ENCODE measurements around the gene CCBE1. TPM values are rescaled to one million over a fixed set of nuclear protein-coding genes. Genes with fewer than 3 reads are reported as not detected.
"Not testable (repeated sequence)": the region's sequence is repeated elsewhere in the genome, so short reads cannot be mapped to it uniquely, and the experiment has no call there.

CCBE1 gene
- total RNA-seq, 1 donor: under 0.01 TPM

DNA sequence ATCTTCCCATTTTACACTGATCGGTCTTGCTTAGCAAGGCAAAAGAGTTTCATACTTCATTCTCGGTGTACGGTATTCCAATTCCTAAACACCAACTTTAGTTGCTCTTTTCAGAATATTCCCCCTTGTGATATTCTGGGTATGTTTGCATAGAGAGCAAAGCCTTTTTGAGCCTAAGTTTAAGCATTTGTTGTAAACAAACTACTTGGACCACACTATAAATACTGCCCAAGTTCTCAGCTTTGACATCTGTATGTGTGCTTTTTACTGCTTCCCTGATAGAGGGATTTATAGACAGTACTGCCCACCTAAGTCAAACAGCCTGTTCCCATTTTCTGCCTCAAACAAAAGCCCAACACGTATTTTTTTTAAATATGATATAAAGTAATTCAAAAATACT lies 36.9 kb downstream of the CCBE1 start:
- Histone ChIP-seq H3K9me3 (ENCODE audit: low read depth, low read length) (no peaks in the 10 kb centered on the region), H3K27me3 (ENCODE audit: insufficient read depth, low read length) (no peaks in the 10 kb centered on the region), H3K4me3 (ENCODE audit: low read length) (no peak overlapping the region), H3K4me1 (ENCODE audit: insufficient read depth, low read length) (no peaks in the 10 kb centered on the region)

DNA sequence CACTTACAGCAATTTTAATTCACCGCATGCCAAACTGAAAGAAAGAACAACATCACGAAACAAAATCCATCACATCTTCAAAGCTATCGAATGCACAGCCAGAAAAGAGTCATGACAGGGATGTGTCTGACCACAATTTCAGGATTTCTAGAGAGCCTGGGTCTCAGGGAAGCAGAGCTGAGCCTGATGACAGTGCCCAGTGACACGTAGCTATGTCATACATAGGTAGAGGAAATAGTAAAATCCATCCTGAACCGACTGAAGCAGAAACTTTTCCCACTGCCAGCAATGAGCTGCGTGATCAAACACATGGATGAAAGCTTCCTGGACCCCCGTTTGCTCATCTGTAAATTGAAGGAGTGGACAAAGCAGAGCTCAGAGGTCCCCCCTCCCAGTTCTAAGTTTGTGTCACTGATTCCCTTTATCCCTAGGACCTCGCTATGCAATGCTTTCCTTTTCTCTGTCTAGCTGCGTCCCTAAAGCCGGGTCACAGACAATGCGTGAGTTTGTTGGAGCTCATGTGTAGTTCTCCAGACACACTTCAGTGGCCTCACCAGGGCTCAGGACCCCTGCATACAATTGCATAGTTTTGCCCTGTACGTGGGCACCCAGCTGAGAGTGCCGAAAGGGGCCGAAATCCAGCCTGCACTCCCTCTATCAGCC lies 37.6 kb downstream of the CCBE1 start:
- Histone ChIP-seq H3K27me3 (ENCODE audit: insufficient read depth, low read length) (no peaks in the 10 kb centered on the region), H3K4me3 (ENCODE audit: low read length) (no peak overlapping the region), H3K9me3 (ENCODE audit: low read depth, low read length) (no peaks in the 10 kb centered on the region), H3K4me1 (ENCODE audit: insufficient read depth, low read length) (no peaks in the 10 kb centered on the region)

DNA sequence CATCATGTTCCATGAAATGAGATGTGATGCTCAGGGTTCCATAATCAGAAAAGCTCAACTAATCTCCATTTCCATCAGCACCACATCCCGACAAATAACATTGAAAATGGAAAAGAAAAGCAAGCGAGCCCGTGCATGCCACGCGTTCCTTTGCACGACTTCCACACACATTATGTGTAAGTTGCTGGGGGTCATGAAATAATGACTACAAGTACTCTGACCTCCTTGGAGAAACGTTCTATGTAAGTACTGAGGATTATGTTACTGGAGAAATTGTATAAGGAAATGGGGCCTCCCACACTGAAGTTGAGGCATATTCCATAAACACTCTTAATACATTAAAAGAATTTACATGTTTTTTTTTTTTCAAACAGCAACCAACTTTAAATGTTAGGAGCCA lies 38.3 kb downstream of the CCBE1 start:
- H3K4me1 ChIP-seq (ENCODE audit: insufficient read depth, low read length): no peaks in the 10 kb centered on the region
- H3K4me3 ChIP-seq (ENCODE audit: low read length): no peak overlapping the region
- no peaks in the 10 kb centered on the region for H3K9me3 ChIP-seq (ENCODE audit: low read depth, low read length)
- no peaks in the 10 kb centered on the region for H3K27me3 ChIP-seq (ENCODE audit: insufficient read depth, low read length)

DNA sequence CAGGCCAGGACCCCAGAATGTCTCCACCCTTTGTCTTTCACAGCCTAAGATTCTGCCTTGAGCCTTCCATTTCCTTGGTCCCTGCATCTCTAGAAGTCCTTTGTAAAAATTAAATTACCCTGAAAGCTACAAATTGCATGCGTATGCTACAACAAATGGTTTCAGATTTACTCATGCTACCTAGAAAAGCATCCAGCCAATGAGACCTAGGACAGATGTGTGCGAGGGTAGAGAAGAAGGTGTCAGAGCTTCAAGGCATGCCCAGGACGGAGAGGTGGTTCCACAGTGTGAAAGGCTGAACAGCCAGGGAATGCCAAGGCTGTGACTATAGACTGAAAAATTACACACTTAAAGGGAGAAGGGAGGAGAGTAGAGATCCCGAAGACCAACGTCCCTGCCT lies 40.2 kb downstream of the CCBE1 start:
- no peak overlapping the region for H3K4me3 ChIP-seq (ENCODE audit: low read length)
- H3K27me3 ChIP-seq (ENCODE audit: insufficient read depth, low read length): no peaks in the 10 kb centered on the region
- H3K4me1 ChIP-seq (ENCODE audit: insufficient read depth, low read length): no peaks in the 10 kb centered on the region
- H3K9me3 ChIP-seq (ENCODE audit: low read depth, low read length): no peaks in the 10 kb centered on the region

DNA sequence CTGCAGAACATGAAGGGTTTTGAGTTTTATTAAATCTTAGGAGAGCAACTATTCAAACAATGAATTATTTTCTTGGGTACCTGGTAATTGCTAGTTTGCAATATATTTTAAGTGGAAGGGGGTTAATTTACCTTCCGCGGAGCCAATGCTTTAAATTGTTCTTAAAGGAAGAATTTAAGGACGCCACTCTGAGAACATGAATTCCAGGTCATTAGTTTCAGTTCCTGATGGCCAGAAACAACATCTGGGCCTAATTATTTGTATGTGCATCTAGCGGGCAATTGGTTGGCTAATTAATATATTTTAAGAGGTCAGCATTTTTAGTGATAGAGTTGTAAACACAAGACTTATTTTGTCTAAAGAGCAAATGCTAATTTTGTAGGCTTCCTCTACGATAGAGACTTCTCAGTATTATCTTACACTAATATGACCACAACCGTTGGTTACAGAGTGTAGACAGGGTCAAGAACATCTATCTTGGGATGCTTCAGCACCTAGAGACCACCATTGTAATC lies 40.8 kb downstream of the CCBE1 start:
- Histone ChIP-seq H3K4me3 (ENCODE audit: low read length) (no peak overlapping the region), H3K27me3 (ENCODE audit: insufficient read depth, low read length) (no peaks in the 10 kb centered on the region), H3K9me3 (ENCODE audit: low read depth, low read length) (no peaks in the 10 kb centered on the region), H3K4me1 (ENCODE audit: insufficient read depth, low read length) (no peaks in the 10 kb centered on the region)

DNA sequence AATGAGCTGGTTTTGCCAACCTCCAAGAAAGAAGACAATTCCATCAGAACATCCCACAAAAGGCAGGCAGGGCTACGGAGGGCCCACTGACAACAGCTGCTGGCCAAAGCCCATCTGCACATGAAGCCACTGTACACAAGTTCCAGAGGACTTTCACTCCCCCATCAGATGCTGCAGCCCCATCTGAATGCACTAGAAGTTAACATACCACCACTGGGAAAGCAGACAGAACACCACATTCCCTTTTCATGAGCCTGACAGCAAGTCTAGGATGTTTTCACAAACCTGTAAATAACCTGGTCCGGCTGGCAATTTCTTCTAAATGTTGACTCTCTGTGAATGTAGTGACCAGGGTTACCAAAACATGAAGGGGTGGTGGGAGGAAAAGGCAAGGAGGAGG lies 41.5 kb downstream of the CCBE1 start:
- Histone ChIP-seq H3K9me3 (ENCODE audit: low read depth, low read length) (no peaks in the 10 kb centered on the region), H3K4me3 (ENCODE audit: low read length) (no peak overlapping the region), H3K27me3 (ENCODE audit: insufficient read depth, low read length) (no peaks in the 10 kb centered on the region), H3K4me1 (ENCODE audit: insufficient read depth, low read length) (no peaks in the 10 kb centered on the region)

DNA sequence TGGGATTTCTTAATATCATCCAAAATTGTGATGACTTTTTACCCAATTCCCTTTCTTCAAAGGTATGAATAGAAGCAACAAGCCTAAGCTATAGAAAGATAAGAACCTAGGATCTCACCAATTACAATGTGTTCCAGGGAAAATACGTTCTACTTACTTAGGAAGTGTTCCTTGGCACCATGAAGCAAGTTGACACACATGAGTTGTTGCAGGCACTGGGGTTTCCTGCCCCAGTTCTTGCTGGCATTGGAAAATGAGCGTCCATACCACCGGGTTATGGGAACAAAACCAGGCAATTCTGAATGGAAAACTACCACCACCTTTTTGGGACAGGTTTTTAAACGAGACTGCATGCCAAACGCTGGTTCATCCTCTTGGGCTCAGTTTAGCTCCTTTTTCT lies 46.2 kb downstream of the CCBE1 start:
- no peaks in the 10 kb centered on the region for H3K4me1 ChIP-seq (ENCODE audit: insufficient read depth, low read length)
- no peak overlapping the region for H3K4me3 ChIP-seq (ENCODE audit: low read length)
- no peaks in the 10 kb centered on the region for H3K9me3 ChIP-seq (ENCODE audit: low read depth, low read length)
- H3K27me3 ChIP-seq (ENCODE audit: insufficient read depth, low read length): no peaks in the 10 kb centered on the region

DNA sequence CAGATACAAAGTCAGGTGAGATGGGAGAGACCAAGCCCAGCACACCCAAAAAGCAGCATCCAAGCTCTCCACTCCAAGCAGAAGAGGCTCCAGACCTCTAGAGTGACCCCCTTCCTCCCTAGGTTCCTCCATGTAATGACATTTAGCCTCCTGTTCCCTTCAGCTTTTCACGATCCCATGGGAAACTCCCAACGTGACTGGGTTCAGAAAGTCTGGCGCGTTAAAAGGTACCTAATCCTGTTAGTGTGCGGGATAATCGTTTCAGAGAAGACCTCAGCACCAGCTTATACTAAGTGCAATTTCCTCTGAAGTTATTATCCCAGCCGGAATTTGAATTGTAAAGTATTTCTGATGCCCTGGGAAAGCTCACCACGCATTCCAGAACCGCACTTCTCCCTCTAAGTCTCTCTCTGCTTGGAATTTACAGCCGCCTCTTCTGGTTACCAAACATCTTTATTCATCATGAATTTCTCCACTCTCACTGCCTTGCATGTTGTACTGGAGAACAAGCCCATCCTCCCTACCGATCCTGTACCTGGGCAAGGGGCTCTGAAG lies 46.9 kb downstream of the CCBE1 start:
- Histone ChIP-seq H3K4me1 (ENCODE audit: insufficient read depth, low read length) (no peaks in the 10 kb centered on the region), H3K27me3 (ENCODE audit: insufficient read depth, low read length) (no peaks in the 10 kb centered on the region), H3K4me3 (ENCODE audit: low read length) (no peak overlapping the region), H3K9me3 (ENCODE audit: low read depth, low read length) (no peaks in the 10 kb centered on the region)

DNA sequence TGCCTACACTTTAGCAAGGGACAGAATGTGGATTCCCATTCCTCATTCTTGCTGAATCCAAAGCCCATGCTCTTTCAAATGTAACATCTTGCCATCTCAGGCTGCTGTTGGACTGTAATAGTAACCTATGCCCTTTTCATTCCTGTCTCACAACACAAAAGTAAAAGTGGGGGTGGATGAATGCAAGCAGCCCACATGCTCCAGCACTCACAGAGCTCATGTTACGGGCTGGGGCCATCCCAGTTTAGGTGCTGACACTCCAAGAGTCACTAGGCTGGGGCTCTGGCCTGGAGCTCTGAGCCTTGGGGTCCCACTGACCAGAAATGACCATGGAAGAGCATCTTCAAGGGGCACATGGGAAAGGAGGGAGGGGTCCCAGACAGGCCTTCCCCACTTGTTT lies 47.6 kb downstream of the CCBE1 start:
- H3K4me3 ChIP-seq (ENCODE audit: low read length): no peak overlapping the region
- H3K9me3 ChIP-seq (ENCODE audit: low read depth, low read length): no peaks in the 10 kb centered on the region
- no peaks in the 10 kb centered on the region for H3K4me1 ChIP-seq (ENCODE audit: insufficient read depth, low read length)
- H3K27me3 ChIP-seq (ENCODE audit: insufficient read depth, low read length): no peaks in the 10 kb centered on the region

DNA sequence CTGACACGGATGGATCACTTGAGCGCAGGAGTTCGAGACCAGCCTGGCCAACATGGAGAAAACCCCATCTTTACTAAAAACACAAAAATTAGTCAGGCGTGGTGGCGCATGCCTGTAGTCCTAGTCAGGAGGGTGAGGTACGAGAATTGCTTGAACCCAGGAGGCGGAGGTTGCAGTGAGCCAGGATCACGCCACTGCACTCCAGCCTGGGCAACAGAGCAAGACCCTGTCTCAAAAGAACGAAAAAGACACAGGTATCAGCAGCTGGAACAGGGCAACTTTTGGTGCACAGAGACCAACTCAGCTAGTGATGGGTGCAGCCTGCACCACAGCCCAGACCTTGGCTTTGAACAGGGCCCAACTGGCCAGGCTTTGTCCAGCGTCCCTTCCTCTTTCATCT lies 48.8 kb downstream of the CCBE1 start:
- not testable (repeated sequence) for H3K4me1 ChIP-seq (ENCODE audit: insufficient read depth, low read length); H3K9me3 ChIP-seq (ENCODE audit: low read depth, low read length)

DNA sequence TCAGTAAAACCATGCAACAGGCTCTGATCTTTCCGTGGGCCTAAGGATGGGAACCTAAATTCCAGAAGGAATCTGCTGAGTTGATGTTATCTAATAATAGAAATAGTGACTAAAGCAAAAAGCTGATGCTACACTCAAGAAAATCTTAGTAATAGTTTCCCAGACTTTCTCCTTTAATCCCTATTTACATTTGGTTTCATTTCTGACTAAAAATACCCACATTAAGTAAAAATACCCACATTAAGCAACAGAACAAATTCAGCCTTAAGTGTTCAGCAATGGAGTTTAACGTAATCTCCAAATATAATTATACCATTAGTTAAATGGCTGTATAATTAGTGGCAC lies 50.3 kb downstream of the CCBE1 start:
- Histone ChIP-seq H3K4me1 (ENCODE audit: insufficient read depth, low read length) (no peaks in the 10 kb centered on the region), H3K27me3 (ENCODE audit: insufficient read depth, low read length) (no peaks in the 10 kb centered on the region), H3K9me3 (ENCODE audit: low read depth, low read length) (no peaks in the 10 kb centered on the region), H3K4me3 (ENCODE audit: low read length) (no peak overlapping the region)

More for the DNA sequence above, 48.8 kb downstream of the CCBE1 start:
- H3K27me3 ChIP-seq (ENCODE audit: insufficient read depth, low read length); H3K4me3 ChIP-seq (ENCODE audit: low read length): not testable (repeated sequence)

DNA sequence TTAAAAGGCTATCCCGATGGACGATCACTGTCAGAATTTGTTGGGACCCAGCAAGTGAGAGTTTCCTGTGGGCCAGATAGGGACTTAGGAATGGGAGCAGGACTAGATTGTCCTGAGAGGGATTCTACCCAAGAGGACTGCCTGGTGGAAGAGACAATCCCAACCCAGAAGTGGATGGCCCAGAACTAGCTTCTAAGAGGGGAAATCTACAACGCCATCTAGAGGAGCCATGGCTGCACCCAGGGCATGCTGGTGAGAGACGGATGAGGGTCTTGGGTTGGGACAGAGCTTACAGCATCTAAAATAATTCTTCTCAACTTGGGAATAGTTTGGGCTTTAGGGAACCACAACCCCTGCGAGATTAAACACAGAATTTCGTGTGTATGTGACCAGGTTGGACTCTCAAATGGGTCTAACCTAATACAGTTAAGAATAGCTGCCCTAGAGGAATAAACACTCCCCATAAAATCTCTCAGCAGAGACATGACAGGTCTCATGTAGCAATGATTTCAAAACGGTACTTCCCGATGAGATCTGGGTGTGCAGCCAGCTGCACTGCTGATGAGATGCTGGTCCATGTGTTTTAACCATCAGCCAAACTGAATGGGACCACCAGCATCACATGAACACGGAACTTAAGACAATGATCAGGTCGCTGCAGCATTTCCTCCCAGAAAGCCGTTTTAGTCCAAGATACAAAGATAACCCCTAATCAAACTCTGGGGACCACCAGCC lies 50.8 kb downstream of the CCBE1 start:
- Histone ChIP-seq H3K9me3 (ENCODE audit: low read depth, low read length) (no peaks in the 10 kb centered on the region), H3K4me1 (ENCODE audit: insufficient read depth, low read length) (no peaks in the 10 kb centered on the region), H3K4me3 (ENCODE audit: low read length) (no peak overlapping the region), H3K27me3 (ENCODE audit: insufficient read depth, low read length) (no peaks in the 10 kb centered on the region)

DNA sequence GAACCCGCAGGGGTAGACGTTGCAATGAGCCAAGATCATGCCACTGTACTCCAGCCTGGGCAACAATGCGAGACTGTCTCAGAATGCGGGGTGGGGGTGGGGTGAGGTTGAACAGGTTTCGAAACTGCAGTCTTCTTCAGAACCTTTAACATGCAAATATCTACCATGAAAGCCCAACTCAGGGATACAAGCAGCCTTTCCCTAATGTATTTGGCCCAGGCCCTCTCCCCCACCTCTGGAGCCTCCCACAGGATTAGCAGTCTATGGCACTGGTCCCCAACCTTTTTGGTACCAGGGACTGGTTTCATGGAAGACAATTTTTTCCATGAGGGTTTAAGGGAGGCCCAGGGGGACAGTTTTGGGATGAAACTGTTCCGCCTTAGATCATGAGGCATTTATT lies 53.5 kb downstream of the CCBE1 start:
- Histone ChIP-seq H3K4me3 (ENCODE audit: low read length) (no peak overlapping the region), H3K27me3 (ENCODE audit: insufficient read depth, low read length) (no peaks in the 10 kb centered on the region), H3K9me3 (ENCODE audit: low read depth, low read length) (no peaks in the 10 kb centered on the region), H3K4me1 (ENCODE audit: insufficient read depth, low read length) (no peaks in the 10 kb centered on the region)

DNA sequence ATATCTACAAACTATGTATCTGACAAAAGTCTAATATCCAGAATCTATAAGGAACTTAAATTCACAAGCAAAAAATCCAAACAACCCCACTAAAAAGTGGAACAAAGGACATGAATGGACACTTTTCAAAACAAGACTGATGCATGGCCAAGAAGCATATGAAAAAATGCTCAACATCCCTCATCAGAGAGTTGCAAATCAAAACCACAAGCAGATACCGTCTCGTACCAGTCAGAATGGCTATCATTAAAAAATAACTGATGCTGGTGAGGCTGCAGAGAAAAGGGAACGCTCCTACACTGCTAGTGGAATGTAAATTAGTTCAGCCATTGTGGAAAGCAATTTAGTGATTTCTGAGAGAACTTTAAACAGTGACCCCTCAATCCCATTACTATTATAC lies 56.5 kb downstream of the CCBE1 start:
- Histone ChIP-seq H3K9me3 (ENCODE audit: low read depth, low read length) (no peaks in the 10 kb centered on the region), H3K4me1 (ENCODE audit: insufficient read depth, low read length) (no peaks in the 10 kb centered on the region), H3K4me3 (ENCODE audit: low read length) (no peak overlapping the region), H3K27me3 (ENCODE audit: insufficient read depth, low read length) (no peaks in the 10 kb centered on the region)

DNA sequence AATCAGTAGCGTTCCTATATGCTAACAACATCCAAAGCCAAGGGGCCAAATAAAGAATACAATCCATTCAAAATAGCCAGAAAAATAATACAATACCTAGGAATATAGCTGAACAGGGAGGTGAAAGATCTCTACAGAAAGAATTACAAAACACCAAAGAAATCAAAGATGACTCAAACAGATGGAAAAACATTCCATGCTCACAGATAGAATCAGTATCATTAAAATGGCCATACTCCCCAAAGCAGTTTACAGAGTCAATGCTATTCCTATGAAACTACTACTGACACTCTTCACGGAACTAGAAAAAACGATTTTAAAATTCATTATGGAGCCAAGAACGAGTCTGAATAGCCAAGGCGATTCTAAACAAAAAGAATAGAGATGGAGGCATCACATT lies 57.4 kb downstream of the CCBE1 start:
- Histone ChIP-seq H3K27me3 (ENCODE audit: insufficient read depth, low read length) (no peaks in the 10 kb centered on the region), H3K4me1 (ENCODE audit: insufficient read depth, low read length) (no peaks in the 10 kb centered on the region), H3K4me3 (ENCODE audit: low read length) (no peak overlapping the region), H3K9me3 (ENCODE audit: low read depth, low read length) (no peaks in the 10 kb centered on the region)

DNA sequence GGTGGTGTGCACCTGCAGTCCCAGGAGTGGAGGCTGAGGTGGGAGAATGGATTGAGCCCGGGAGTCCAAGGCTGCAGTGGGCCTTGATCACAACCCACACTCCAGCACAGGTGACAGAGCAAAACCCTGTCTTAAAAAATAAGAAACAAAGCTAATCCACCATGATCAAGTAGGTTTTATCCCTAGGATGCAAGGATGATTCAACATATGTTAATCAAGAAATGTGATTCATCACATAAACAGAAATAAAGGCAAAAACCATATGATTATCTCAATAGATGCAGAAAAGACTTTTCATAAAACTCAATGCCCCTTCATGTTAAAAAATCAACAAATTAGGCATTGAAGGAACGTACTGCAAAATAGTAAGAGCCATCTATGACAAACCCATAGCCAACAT lies 58.1 kb downstream of the CCBE1 start:
- H3K9me3 ChIP-seq (ENCODE audit: low read depth, low read length): no peaks in the 10 kb centered on the region
- H3K4me3 ChIP-seq (ENCODE audit: low read length): no peak overlapping the region
- H3K4me1 ChIP-seq (ENCODE audit: insufficient read depth, low read length): no peaks in the 10 kb centered on the region
- no peaks in the 10 kb centered on the region for H3K27me3 ChIP-seq (ENCODE audit: insufficient read depth, low read length)

Measured in mononuclear cell (primary cell).